LNCAP (cell line): ENCODE measurements around the gene PBX1.

Experiments
- TF ChIP-seq, protein P1 (sequence below): fragments of 450-650 bp; IDR thresholded peaks from 2 replicates; pipeline ENCODE4 v1.5.1; 2017; ENCODE audit warnings: mild to moderate bottlenecking

Gene PBX1

GRCh38 chr1:164682570-164682969, 123.6 kb downstream of the PBX1 start:
- TF ChIP-seq, protein P1, sequence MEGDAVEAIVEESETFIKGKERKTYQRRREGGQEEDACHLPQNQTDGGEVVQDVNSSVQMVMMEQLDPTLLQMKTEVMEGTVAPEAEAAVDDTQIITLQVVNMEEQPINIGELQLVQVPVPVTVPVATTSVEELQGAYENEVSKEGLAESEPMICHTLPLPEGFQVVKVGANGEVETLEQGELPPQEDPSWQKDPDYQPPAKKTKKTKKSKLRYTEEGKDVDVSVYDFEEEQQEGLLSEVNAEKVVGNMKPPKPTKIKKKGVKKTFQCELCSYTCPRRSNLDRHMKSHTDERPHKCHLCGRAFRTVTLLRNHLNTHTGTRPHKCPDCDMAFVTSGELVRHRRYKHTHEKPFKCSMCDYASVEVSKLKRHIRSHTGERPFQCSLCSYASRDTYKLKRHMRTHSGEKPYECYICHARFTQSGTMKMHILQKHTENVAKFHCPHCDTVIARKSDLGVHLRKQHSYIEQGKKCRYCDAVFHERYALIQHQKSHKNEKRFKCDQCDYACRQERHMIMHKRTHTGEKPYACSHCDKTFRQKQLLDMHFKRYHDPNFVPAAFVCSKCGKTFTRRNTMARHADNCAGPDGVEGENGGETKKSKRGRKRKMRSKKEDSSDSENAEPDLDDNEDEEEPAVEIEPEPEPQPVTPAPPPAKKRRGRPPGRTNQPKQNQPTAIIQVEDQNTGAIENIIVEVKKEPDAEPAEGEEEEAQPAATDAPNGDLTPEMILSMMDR, result no peak

GRCh38 chr1:164683235-164683634, 124.3 kb downstream of the PBX1 start:
- TF ChIP-seq, protein P1, result no peak

DNA sequence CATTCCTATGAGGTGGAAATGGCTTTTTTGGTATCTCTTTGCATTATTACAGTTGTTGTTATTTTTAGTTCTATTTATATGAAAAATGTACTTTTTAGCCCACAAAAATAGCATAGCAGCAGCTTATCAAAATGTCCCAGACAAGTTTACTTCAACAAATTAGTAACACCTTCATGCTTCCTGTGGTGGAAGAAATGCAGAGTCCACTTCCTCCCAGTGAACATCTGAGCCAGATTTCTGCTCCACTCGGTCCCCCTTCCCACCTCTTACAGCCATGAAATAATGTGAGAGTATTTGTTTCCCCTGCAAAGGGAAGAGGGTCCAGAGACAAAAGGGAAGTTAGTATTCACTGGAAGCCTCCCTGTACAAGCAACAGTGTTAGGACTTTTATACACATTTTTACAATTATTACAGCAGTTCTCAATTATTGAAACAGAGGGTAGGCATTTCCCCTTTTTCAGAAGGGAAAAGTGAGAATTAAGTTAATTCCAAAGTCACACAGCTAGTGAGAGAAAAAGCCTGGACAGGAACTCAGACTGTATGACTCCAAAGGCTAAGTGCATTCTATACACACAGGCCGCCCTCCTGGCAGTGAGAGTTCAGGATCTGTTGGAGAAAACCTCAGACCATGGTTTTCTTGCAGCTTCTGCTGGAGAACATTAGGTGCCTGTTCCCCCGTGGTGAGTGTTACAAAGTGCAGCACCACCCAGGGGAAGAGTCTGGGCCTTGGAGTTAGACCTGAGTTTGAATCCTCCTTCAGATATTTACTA, 126.5 kb downstream of the PBX1 start:
- TF ChIP-seq, protein P1, result no peak

- TF ChIP-seq, protein P1, result no peak
These were observed 128.8 kb downstream of the PBX1 start for GRCh38 chr1:164687777-164688176.

GRCh38 chr1:164688791-164689190, 129.8 kb downstream of the PBX1 start:
- TF ChIP-seq, protein P1, result no peak

GRCh38 chr1:164689672-164690511, 130.9 kb downstream of the PBX1 start:
- TF ChIP-seq, protein P1, result no peak

- TF ChIP-seq, protein P1, result no peak
These were observed 133.4 kb downstream of the PBX1 start for GRCh38 chr1:164692420-164692819.
